SU-DHL-6 (cell line): Measurements from ENCODE around the gene LEKR1.

Experiments
- H2AFZ ChIP-seq: fragments of 200-600 bp; sonication (generic); 2 replicates; pipeline ENCODE4 v1.6.1; 2014; ENCODE audit warnings: low read depth, mild to moderate bottlenecking, moderate library complexity, mixed read lengths, antibody characterized with exemption, low read length; ENCODE audit not compliant: severe bottlenecking
- H3F3A ChIP-seq: fragments of 200-600 bp; shearing (Covaris generic); 2 replicates; pipeline ENCODE4 v1.6.0; 2016; ENCODE audit warnings: antibody characterized with exemption, mild to moderate bottlenecking; ENCODE audit not compliant: insufficient read depth
- H3K27ac ChIP-seq: fragments of 200-600 bp; sonication (generic); 2 replicates; pipeline ENCODE4 v1.5.1; 2016; ENCODE audit warnings: low read depth, mild to moderate bottlenecking, low read length, moderate library complexity, mixed read lengths
- H3K27me3 ChIP-seq: fragments of 200-600 bp; sonication (generic), shearing (Covaris generic); 2 replicates; pipeline ENCODE4 v1.6.0; 2014; ENCODE audit warnings: mild to moderate bottlenecking, low read length
- H3K36me3 ChIP-seq: fragments of 200-600 bp; sonication (generic); 2 replicates; pipeline ENCODE4 v1.6.1; 2014; ENCODE audit warnings: mild to moderate bottlenecking, low read length, mixed read lengths
- H3K4me2 ChIP-seq: fragments of 300-600, 200-600 bp; shearing (Covaris generic), sonication (generic); 2 replicates; pipeline ENCODE4 v1.6.0; 2014; ENCODE audit warnings: low read length, low read depth, mild to moderate bottlenecking; ENCODE audit not compliant: poor library complexity, severe bottlenecking
- H3K4me3 ChIP-seq: fragments of 200-600 bp; sonication (generic); 2 replicates; pipeline ENCODE4 v1.5.1; 2014; ENCODE audit warnings: antibody characterized with exemption, low read length, mild to moderate bottlenecking, mixed read lengths; ENCODE audit not compliant: insufficient read depth, poor library complexity, severe bottlenecking
- H3K79me2 ChIP-seq: fragments of 200-600 bp; sonication (generic); 2 replicates; pipeline ENCODE4 v1.6.1; 2014; ENCODE audit warnings: mild to moderate bottlenecking, low read length, moderate library complexity; ENCODE audit not compliant: insufficient read depth
- H3K9ac ChIP-seq: fragments of 200-600 bp; sonication (generic); 2 replicates; pipeline ENCODE4 v1.7.0; 2014; ENCODE audit warnings: mild to moderate bottlenecking, low read length
- H3K9me2 ChIP-seq: fragments of 200-600 bp; sonication (generic); replicated peaks from 2 replicates; pipeline ENCODE4 v1.6.1; 2014; ENCODE audit warnings: low read length; ENCODE audit not compliant: insufficient read depth
- H3K9me3 ChIP-seq: fragments of 200-600 bp; sonication (generic); 2 replicates; pipeline ENCODE4 v1.6.1; 2014; ENCODE audit warnings: low read length, mixed read lengths; ENCODE audit not compliant: insufficient read depth
- H4K20me1 ChIP-seq: fragments of 200-600 bp; sonication (generic); 2 replicates; pipeline ENCODE4 v1.6.1; 2014; ENCODE audit warnings: low read depth, mild to moderate bottlenecking, antibody characterized with exemption, low read length, moderate library complexity, mixed read lengths
- CTCF ChIP-seq: fragments of 200-600 bp; sonication (generic); IDR thresholded peaks from one replicate; pipeline ENCODE4 v1.5.1; 2017; ENCODE audit warnings: antibody characterized with exemption, mild to moderate bottlenecking, low read length, moderate library complexity; ENCODE audit not compliant: insufficient read depth, poor library complexity, severe bottlenecking
- EZH2phosphoT487 ChIP-seq: fragments of 200-600 bp; sonication (generic), shearing (Covaris generic); conservative IDR thresholded peaks from 2 replicates; pipeline ENCODE4 v1.6.1; 2018; ENCODE audit warnings: mild to moderate bottlenecking, antibody characterized with exemption, low read length, moderate library complexity, mixed read lengths

The LEKR1 gene

GRCh38 chr3:157094301-157094700 lies 268.1 kb downstream of the LEKR1 start:
- Histone ChIP-seq H3F3A (no peaks in the 10 kb centered on the region), H3K27ac (no peak overlapping the region), H2AFZ (no peak overlapping the region), H3K27me3 (no peaks in the 10 kb centered on the region), H3K9ac (no peak overlapping the region), H3K9me3 (no peaks in the 10 kb centered on the region), H3K9me2 (no peaks in the 10 kb centered on the region), H3K4me3 (no peak overlapping the region), H4K20me1 (no peaks in the 10 kb centered on the region), H3K79me2 (no peaks in the 10 kb centered on the region), H3K4me2 (no peak overlapping the region), H3K36me3 (no peaks in the 10 kb centered on the region)
- no peak for TF ChIP-seq EZH2phosphoT487
- no peak for TF ChIP-seq CTCF

- no peak overlapping the region for H3K9ac ChIP-seq
- TF ChIP-seq CTCF: no peak
- no peak for TF ChIP-seq EZH2phosphoT487
- no peaks in the 10 kb centered on the region for H3K9me3 ChIP-seq
- no peak overlapping the region for H3K4me2 ChIP-seq
- H3F3A ChIP-seq: no peaks in the 10 kb centered on the region
- H3K27me3 ChIP-seq: no peaks in the 10 kb centered on the region
- no peaks in the 10 kb centered on the region for H3K79me2 ChIP-seq
- H3K27ac ChIP-seq: no peak overlapping the region
- H2AFZ ChIP-seq: no peak overlapping the region
- no peaks in the 10 kb centered on the region for H3K9me2 ChIP-seq
- H3K36me3 ChIP-seq: no peaks in the 10 kb centered on the region
- H3K4me3 ChIP-seq: no peak overlapping the region
- no peaks in the 10 kb centered on the region for H4K20me1 ChIP-seq
Observed at GRCh38 chr3:157094751-157095480, 268.8 kb downstream of the LEKR1 start.
